GM23338 (cell line): ENCODE results near the gene ATG7.

Source experiments
- CREB1 ChIP-seq: fragments of 250-450 bp; sonication (Bioruptor Pico); IDR thresholded peaks from 2 replicates; pipeline ENCODE4 v1.5.0; 2020; ENCODE audit warnings: low read depth, mild to moderate bottlenecking, moderate library complexity
- CTCF ChIP-seq, 2 experiments: fragments of 200-600 bp in 1 of 2; sonication (generic) in 1 of 2; conservative IDR thresholded peaks; 2 replicates each; pipeline versions ENCODE4 v1.5.1 to v1.6.1; 2016 to 2017; ENCODE audit warnings: antibody characterized with exemption in 2 of 2, low read depth in 2 of 2, mild to moderate bottlenecking in 2 of 2, moderate library complexity in 1 of 2
- ETS1 ChIP-seq: IDR thresholded peaks from 2 replicates; pipeline ENCODE4 v1.6.1; 2016; ENCODE audit warnings: antibody characterized with exemption
- EZH2 ChIP-seq: fragments of 200-600 bp; sonication (generic); IDR thresholded peaks from one replicate; pipeline ENCODE4 v1.8.0; 2017; ENCODE audit warnings: antibody characterized with exemption, mild to moderate bottlenecking, low read depth; ENCODE audit not compliant: unreplicated experiment
- EZH2phosphoT487 ChIP-seq: fragments of 200-600 bp; sonication (generic); IDR thresholded peaks from one replicate; pipeline ENCODE4 v1.8.1; 2018; ENCODE audit warnings: antibody characterized with exemption; ENCODE audit not compliant: unreplicated experiment
- JUNB ChIP-seq: IDR thresholded peaks from one replicate; pipeline ENCODE4 v1.6.1; 2016; ENCODE audit warnings: antibody characterized with exemption; ENCODE audit not compliant: unreplicated experiment
- POLR2AphosphoS5 ChIP-seq: IDR thresholded peaks from 2 replicates; pipeline ENCODE4 v1.6.1; 2016; ENCODE audit warnings: antibody characterized with exemption, low read depth
- REST ChIP-seq: IDR thresholded peaks from one replicate; pipeline ENCODE4 v1.6.1; 2018; ENCODE audit warnings: antibody characterized with exemption; ENCODE audit not compliant: unreplicated experiment
- ZNF331 ChIP-seq: fragments of 250-450 bp; sonication (Bioruptor Pico); IDR thresholded peaks from 2 replicates; pipeline ENCODE4 v1.5.0; 2020; ENCODE audit warnings: low read depth, mild to moderate bottlenecking, moderate library complexity
- ZNF462 ChIP-seq: fragments of 250-450 bp; sonication (Bioruptor Pico); IDR thresholded peaks from 2 replicates; pipeline ENCODE4 v1.5.0; 2020; ENCODE audit warnings: mild to moderate bottlenecking, moderate library complexity

GRCh38 chr3:11245276-11245675 lies 26.9 kb upstream of the ATG7 start:
- TF ChIP-seq EZH2phosphoT487 (no peak), CTCF (conservative IDR thresholded peaks at IDR 0.05; ENCODE audit: low read depth in 2 of 2) (no peak), EZH2 (no peak), POLR2AphosphoS5 (no peak), REST (no peak), ETS1 (no peak), JUNB (no peak), CREB1 (CRISPR knock-in tag) (no peak), ZNF462 (CRISPR knock-in tag) (no peak), ZNF331 (CRISPR knock-in tag) (no peak)
